ENCODE results near the gene ENO3.

- no peak for TF ChIP-seq CTCF (IDR thresholded peaks at IDR 0.05; ENCODE audit: low read depth, low read length, poor library complexity, severe bottlenecking)
- TF ChIP-seq EZH2phosphoT487 (IDR thresholded peaks at IDR 0.05; ENCODE audit: borderline replicate concordance, low read length), result no peak
These were observed 46.5 kb downstream of the ENO3 start, which contains the start of the genes INCA1 and KIF1C for GRCh38 chr17:4997302-4998026.
